GM12878 (cell line): ENCODE results near the gene TAF6L. TPM values are rescaled to one million over a fixed set of nuclear protein-coding genes. Genes with fewer than 3 reads are reported as not detected.

Experiments
- ATAC-seq: fragments of 200-7000 bp; cut with Tn5 transposase; 3 replicates; pipeline ENCODE4 v1.9.1; 2020; ENCODE audit warnings: mild to moderate bottlenecking, moderate library complexity
- BruUV-seq: library from RNA; stranded (reverse); fragments of 400-500 nt; replicated peaks from 2 replicates; lab custom pipeline; 2021; lab: Mats Ljungman, UMichigan
- CTCF ChIA-PET: fragments of 300-600 bp; sonication (Branson Sonifier 250); formaldehyde crosslinking; extraction: SDS; loops from one replicate; lab custom pipeline; 2021; ENCODE audit warnings: inconsistent platforms; lab: Yijun Ruan, JAX
- POLR2A ChIA-PET: fragments of 350-600 bp; formaldehyde crosslinking; extraction: SDS; loops from one replicate; lab custom pipeline; 2021; ENCODE audit warnings: inconsistent platforms; lab: Charles Lee
- RAD21 ChIA-PET: fragments of 300-600 bp; sonication (Branson Sonifier 250); formaldehyde crosslinking; loops from one replicate; lab custom pipeline; 2023; ENCODE audit warnings: antibody characterized with exemption; ENCODE audit not compliant: unreplicated experiment; lab: Charles Lee
- SMC1A ChIA-PET: fragments of 300-600 bp; sonication (Branson Sonifier 250); formaldehyde crosslinking; loops from one replicate; lab custom pipeline; 2023; ENCODE audit not compliant: unreplicated experiment, uncharacterized antibody; lab: Charles Lee
- DNase-seq: peaks from one replicate; pipeline ENCODE4 v3.0.0-alpha.2; 2011; ENCODE audit warnings: low read depth, low spot score
- FAIRE-seq: peaks from 3 replicates; lab custom pipeline; 2011; peaks lifted over from hg19 to GRCh38; lab: Jason Lieb, UNC
- H2AFZ ChIP-seq: 2 replicates; pipeline ENCODE4 v1.6.0; 2011; ENCODE audit warnings: low read depth, low read length, control low read depth; ENCODE audit not compliant: control insufficient read depth
- H3K27ac ChIP-seq: 2 replicates; pipeline ENCODE4 v1.5.1; 2011; ENCODE audit warnings: control low read depth; ENCODE audit not compliant: control insufficient read depth, insufficient read depth
- H3K27me3 ChIP-seq, 2 experiments: replicated peaks in 1 of 2; 2 replicates each; pipeline versions ENCODE4 v1.6.0 to v1.6.1; 2011; ENCODE audit warnings: low read length in 1 of 2; ENCODE audit not compliant: control insufficient read depth in 2 of 2, insufficient read depth in 2 of 2
- H3K36me3 ChIP-seq, 2 experiments: 2 replicates each; pipeline ENCODE4 v1.5.1; 2011; ENCODE audit warnings: low read length in 1 of 2; ENCODE audit not compliant: control insufficient read depth in 2 of 2, insufficient read depth in 2 of 2
- H3K4me1 ChIP-seq: 2 replicates; pipeline ENCODE4 v1.6.1; 2011; ENCODE audit warnings: mild to moderate bottlenecking, low read length, moderate library complexity, mixed read lengths; ENCODE audit not compliant: control insufficient read depth, insufficient read depth
- H3K4me2 ChIP-seq: 2 replicates; pipeline ENCODE4 v1.6.0; 2011; ENCODE audit warnings: control low read depth; ENCODE audit not compliant: control insufficient read depth, insufficient read depth
- H3K4me3 ChIP-seq: fragments of 200-600 bp; sonication (generic); 2 replicates; pipeline ENCODE4 v1.5.1; 2016
- H3K79me2 ChIP-seq: 2 replicates; pipeline ENCODE4 v1.6.0; 2011; ENCODE audit warnings: low read length; ENCODE audit not compliant: control insufficient read depth, insufficient read depth
- H3K9ac ChIP-seq: 2 replicates; pipeline ENCODE4 v1.8.0; 2011; ENCODE audit warnings: low read length, control low read depth, mixed read lengths; ENCODE audit not compliant: control insufficient read depth, insufficient read depth
- H3K9me3 ChIP-seq: replicated peaks from 3 replicates; pipeline ENCODE4 v1.5.1; 2011; ENCODE audit warnings: mild to moderate bottlenecking, low read length; ENCODE audit not compliant: control insufficient read depth, insufficient read depth
- H4K20me1 ChIP-seq: 2 replicates; pipeline ENCODE4 v1.6.0; 2011; ENCODE audit not compliant: control insufficient read depth, insufficient read depth
- BCL11A ChIP-seq: IDR thresholded peaks from 2 replicates; pipeline ENCODE4 v1.6.1; 2011; ENCODE audit warnings: low read depth, low read length
- CHD4 ChIP-seq: fragments of 200-600 bp; sonication (generic); IDR thresholded peaks from 2 replicates; pipeline ENCODE4 v1.6.1; 2016; ENCODE audit warnings: mild to moderate bottlenecking
- EGR1 ChIP-seq, 2 experiments: IDR thresholded peaks; 1 replicate in 1 of 2; 2 replicates in 1 of 2; pipeline ENCODE4 v1.6.1; 2011 to 2012; ENCODE audit warnings: low read depth in 2 of 2, low read length in 2 of 2, borderline replicate concordance in 1 of 2, mild to moderate bottlenecking in 1 of 2, moderate library complexity in 1 of 2
- NKRF ChIP-seq: fragments of 450-650 bp; conservative IDR thresholded peaks from 2 replicates; pipeline ENCODE4 v1.6.1; 2017; ENCODE audit warnings: mild to moderate bottlenecking, moderate library complexity
- TAF1 ChIP-seq: IDR thresholded peaks from 2 replicates; pipeline ENCODE4 v1.6.1; 2011; ENCODE audit warnings: mild to moderate bottlenecking, low read depth, low read length, borderline replicate concordance
- TCF12 ChIP-seq: IDR thresholded peaks from 2 replicates; pipeline ENCODE4 v1.6.1; 2011; ENCODE audit warnings: low read depth, mild to moderate bottlenecking, low read length
- ZBED1 ChIP-seq: IDR thresholded peaks from 2 replicates; pipeline ENCODE4 v1.6.1; 2016; ENCODE audit warnings: borderline replicate concordance
- ZNF24 ChIP-seq: fragments of 450-650 bp; IDR thresholded peaks from 2 replicates; pipeline ENCODE4 v1.6.1; 2017; ENCODE audit warnings: antibody characterized with exemption, mild to moderate bottlenecking
- ZNF687 ChIP-seq: fragments of 450-650 bp; IDR thresholded peaks from 2 replicates; pipeline ENCODE4 v1.6.1; 2017; ENCODE audit warnings: mild to moderate bottlenecking, moderate library complexity
- ZSCAN29 ChIP-seq: fragments of 450-650 bp; IDR thresholded peaks from 2 replicates; pipeline ENCODE4 v1.6.1; 2017; ENCODE audit warnings: mild to moderate bottlenecking, moderate library complexity
- WGBS: methylation state at CpG from one replicate; pipeline ENCODE4 v1.1.6; 2016; ENCODE audit warnings: low lambda C conversion rate; ENCODE audit not compliant: insufficient replicate concordance, insufficient coverage; ENCODE audit errors: missing lambda C conversion rate; 5-methylcytosine and 5-hydroxymethylcytosine counted together
- in situ Hi-C: fragments of 300-500 bp; cut with MboI; formaldehyde crosslinking; loops from 9 replicates; pipeline ENCODE4 v1.14.3; 2018; ENCODE audit warnings: mixed read lengths
- intact Hi-C: fragments of 100-400 bp; cut with micrococcal nuclease; formaldehyde crosslinking; loops from one replicate; pipeline ENCODE4 v1.14.2; 2022; ENCODE audit not compliant: unreplicated experiment
- polyA plus RNA-seq, 11 experiments: library from polyadenylated mRNA; depleted of rRNA in 4 of 11; unstranded in 6 of 11; stranded (reverse) in 5 of 11; fragments of >200 nt; fragmentation: Nextera tagmentation in 4 of 11; fragmentation: Illumina TruSeq in 1 of 11; extraction: Ambion mirVana in 4 of 11; extraction: Trizol in 1 of 11; gene quantifications; 1 replicate in 1 of 11; 2 replicates in 10 of 11; pipeline versions ENCODE4 v1.2.1 to v1.2.3, GENCODE V29; 2011 to 2016; ENCODE audit warnings: inconsistent platforms in 2 of 11, missing spikeins in 2 of 11, low read depth in 1 of 11
- total RNA-seq, 4 experiments: library from RNA; depleted of rRNA in 3 of 4; stranded (reverse); fragments of >200 nt in 3 of 4; fragmentation: Illumina TruSeq in 1 of 4; extraction: Trizol in 1 of 4; gene quantifications; 2 replicates each; pipeline versions ENCODE4 v1.2.1 to v1.2.3, GENCODE V29; 2013 to 2021
- TF ChIP-seq, protein P1 (sequence below): fragments of 450-650 bp; IDR thresholded peaks from 2 replicates; pipeline ENCODE4 v1.6.1; 2017; ENCODE audit warnings: mild to moderate bottlenecking, moderate library complexity

The TAF6L gene
- total and polyA plus RNA-seq, 10 of the 15 experiments (the other 5 are each of a cell fraction or from before 2014, with no cell fraction given) = 0.15 to 35.6 (median 19.0) TPM

- peak within 1 kb of the TSS; percentile 92 for H3K27ac ChIP-seq
- no peaks in the 10 kb centered on the region for H3K9me3 ChIP-seq
- peak within 1 kb of the TSS; percentile 98 for H2AFZ ChIP-seq
- intact Hi-C loops = loop anchor here (1.0 kb wide), 1 partner anchor 27 kb away; the partner anchor contains the start of gene HNRNPUL2
- in situ Hi-C loops = no loop called here
- FAIRE-seq (peak; percentile 100), ATAC-seq (peak; percentile 99), DNase-seq (peak; percentile 99)
- H3K4me3 ChIP-seq = peak within 1 kb of the TSS; percentile 85
- H3K27me3 ChIP-seq = no peaks in the 10 kb centered on the region
- H3K79me2 ChIP-seq = no peaks in the 10 kb centered on the region; the same call in 1 of the 2 replicates
- peaks cover 6% of the 10 kb centered on the region for H3K4me1 ChIP-seq
- POLR2A ChIA-PET = interaction anchor here (0.5 to 4.6 kb wide), 44 partner anchors 8 to 810 kb away, joined by 3 to 70 read pairs (median 4); partner anchors contain the start of genes B3GAT3, C11orf98, CSKMT and EEF1G
- no peaks in the 10 kb centered on the region for H4K20me1 ChIP-seq
- RAD21 ChIA-PET = interaction anchor here (0.6 to 2.1 kb wide), 23 partner anchors 8 to 347 kb away, joined by 3 to 44 read pairs (median 5); partner anchors contain the start of genes C11orf98, CSKMT, HNRNPUL2 and MTA2
- CTCF ChIA-PET = interaction anchor here (0.6 to 3.5 kb wide), 20 partner anchors 8 to 329 kb away, joined by 3 to 42 read pairs (median 4); partner anchors contain the start of genes B3GAT3, HNRNPUL2, TAF6L and TTC9C
- WGBS = under 1% methylated on average over 43 of the region's 47 CpGs
- H3K36me3 ChIP-seq = no peaks in the 10 kb centered on the region
- SMC1A ChIA-PET = interaction anchor here (0.5 to 3.5 kb wide), 22 partner anchors 8 to 197 kb away, joined by 3 to 27 read pairs (median 4); partner anchors contain the start of genes HNRNPUL2, STX5, TAF6L and TTC9C
- BruUV-seq = no TSS peak
- peak within 1 kb of the TSS; percentile 78 for H3K9ac ChIP-seq
- peak within 1 kb of the TSS; percentile 96 for H3K4me2 ChIP-seq
- TF ChIP-seq NKRF (peak; percentile 42; the same call in 1 of the 2 replicates), CHD4 (no peak), ZSCAN29 (no peak), TCF12 (no peak), BCL11A (no peak), ZBED1 (no peak), ZNF687 (peak; percentile 13), ZNF24 (no peak), EGR1 (IDR thresholded peaks at IDR 0.05; ENCODE audit: borderline replicate concordance in 1 of 2, low read depth in 2 of 2, low read length in 2 of 2) (no peak), TAF1 (peak; percentile 63; the same call in 1 of the 2 replicates)
- TF ChIP-seq, protein P1, sequence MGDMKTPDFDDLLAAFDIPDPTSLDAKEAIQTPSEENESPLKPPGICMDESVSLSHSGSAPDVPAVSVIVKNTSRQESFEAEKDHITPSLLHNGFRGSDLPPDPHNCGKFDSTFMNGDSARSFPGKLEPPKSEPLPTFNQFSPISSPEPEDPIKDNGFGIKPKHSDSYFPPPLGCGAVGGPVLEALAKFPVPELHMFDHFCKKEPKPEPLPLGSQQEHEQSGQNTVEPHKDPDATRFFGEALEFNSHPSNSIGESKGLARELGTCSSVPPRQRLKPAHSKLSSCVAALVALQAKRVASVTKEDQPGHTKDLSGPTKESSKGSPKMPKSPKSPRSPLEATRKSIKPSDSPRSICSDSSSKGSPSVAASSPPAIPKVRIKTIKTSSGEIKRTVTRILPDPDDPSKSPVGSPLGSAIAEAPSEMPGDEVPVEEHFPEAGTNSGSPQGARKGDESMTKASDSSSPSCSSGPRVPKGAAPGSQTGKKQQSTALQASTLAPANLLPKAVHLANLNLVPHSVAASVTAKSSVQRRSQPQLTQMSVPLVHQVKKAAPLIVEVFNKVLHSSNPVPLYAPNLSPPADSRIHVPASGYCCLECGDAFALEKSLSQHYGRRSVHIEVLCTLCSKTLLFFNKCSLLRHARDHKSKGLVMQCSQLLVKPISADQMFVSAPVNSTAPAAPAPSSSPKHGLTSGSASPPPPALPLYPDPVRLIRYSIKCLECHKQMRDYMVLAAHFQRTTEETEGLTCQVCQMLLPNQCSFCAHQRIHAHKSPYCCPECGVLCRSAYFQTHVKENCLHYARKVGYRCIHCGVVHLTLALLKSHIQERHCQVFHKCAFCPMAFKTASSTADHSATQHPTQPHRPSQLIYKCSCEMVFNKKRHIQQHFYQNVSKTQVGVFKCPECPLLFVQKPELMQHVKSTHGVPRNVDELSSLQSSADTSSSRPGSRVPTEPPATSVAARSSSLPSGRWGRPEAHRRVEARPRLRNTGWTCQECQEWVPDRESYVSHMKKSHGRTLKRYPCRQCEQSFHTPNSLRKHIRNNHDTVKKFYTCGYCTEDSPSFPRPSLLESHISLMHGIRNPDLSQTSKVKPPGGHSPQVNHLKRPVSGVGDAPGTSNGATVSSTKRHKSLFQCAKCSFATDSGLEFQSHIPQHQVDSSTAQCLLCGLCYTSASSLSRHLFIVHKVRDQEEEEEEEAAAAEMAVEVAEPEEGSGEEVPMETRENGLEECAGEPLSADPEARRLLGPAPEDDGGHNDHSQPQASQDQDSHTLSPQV = no peak
Observed at GRCh38 chr11:62753736-62754603, 17.2 kb upstream of the TAF6L start, which contains the start of gene ZBTB3. Gene ZBTB3 (minus strand): TSS chr11:62754160. CDS start chr11:62753664, 496 bp downstream.
